A549 (cell line): ENCODE measurements around the gene NT5DC2. TPM values are rescaled to one million over a fixed set of nuclear protein-coding genes. Genes with fewer than 3 reads are reported as not detected.
A peak's percentile ranks its signal among the peaks of the same experiment; 100 is the strongest.

Experiments
- ATAC-seq, 2 experiments: fragments of 200-7000 bp in 1 of 2; fragments of >200 bp in 1 of 2; cut with Nextera tagmentation in 1 of 2; cut with Tn5 transposase in 1 of 2; 3 replicates each; pipeline versions ENCODE4 v1.8.0 to v1.9.1; 2018 to 2020; ENCODE audit warnings: mild to moderate bottlenecking in 1 of 2, moderate library complexity in 1 of 2
- CTCF ChIA-PET: fragments of 300-600 bp; sonication (Branson Sonifier 250); formaldehyde crosslinking; extraction: SDS; loops from one replicate; lab custom pipeline; 2021; ENCODE audit warnings: antibody characterized with exemption, inconsistent platforms; lab: Yijun Ruan, JAX
- POLR2A ChIA-PET: fragments of 350-600 bp; formaldehyde crosslinking; extraction: SDS; loops from one replicate; lab custom pipeline; 2021; ENCODE audit warnings: antibody characterized with exemption, inconsistent platforms; lab: Yijun Ruan, JAX
- DNase-seq, 2 experiments: peaks; one replicate each; pipeline versions ENCODE4 v3.0.0 to v3.0.0-alpha.2; 2011 to 2016; ENCODE audit warnings: low read depth in 1 of 2, low spot score in 1 of 2
- FAIRE-seq: peaks from 2 replicates; lab custom pipeline; 2011; peaks lifted over from hg19 to GRCh38; lab: Jason Lieb, UNC
- H3K27ac ChIP-seq, 2 experiments: fragments of >200 bp; sonication (Bioruptor Twin); formaldehyde crosslinking; 3 replicates each; pipeline ENCODE4 v1.5.1; 2016 to 2017
- H3K4me1 ChIP-seq: fragments of >200 bp; sonication (Bioruptor Twin); formaldehyde crosslinking; 3 replicates; pipeline ENCODE4 v1.6.1; 2016
- H3K4me2 ChIP-seq: fragments of >200 bp; sonication (Bioruptor Twin); formaldehyde crosslinking; 3 replicates; pipeline ENCODE4 v1.6.1; 2016
- H3K4me3 ChIP-seq: fragments of >200 bp; sonication (Bioruptor Twin); formaldehyde crosslinking; 3 replicates; pipeline ENCODE4 v1.5.1; 2016
- H3K9me3 ChIP-seq: fragments of >200 bp; sonication (Bioruptor Twin); formaldehyde crosslinking; 3 replicates; pipeline ENCODE4 v1.6.1; 2016
- CHD4 ChIP-seq: fragments of 200-600 bp; sonication (generic); IDR thresholded peaks from 2 replicates; pipeline ENCODE4 v1.6.1; 2016; ENCODE audit warnings: antibody characterized with exemption, mild to moderate bottlenecking, borderline replicate concordance
- EP300 ChIP-seq, 2 experiments: fragments of >200 bp; sonication (Bioruptor Twin); formaldehyde crosslinking; IDR thresholded peaks; 2 replicates in 1 of 2; 3 replicates in 1 of 2; pipeline ENCODE4 v1.6.1; 2016 to 2017
- ESRRA ChIP-seq: fragments of 150-350 bp; IDR thresholded peaks from 2 replicates; pipeline ENCODE4 v1.6.1; 2014; ENCODE audit warnings: mild to moderate bottlenecking, low read length, borderline replicate concordance
- GATA3 ChIP-seq: IDR thresholded peaks from 2 replicates; pipeline ENCODE4 v1.6.1; 2012; ENCODE audit warnings: borderline replicate concordance
- HDAC2 ChIP-seq: fragments of 200-600 bp; sonication (generic); IDR thresholded peaks from 2 replicates; pipeline ENCODE4 v1.6.1; 2016
- JUN ChIP-seq, 2 experiments: fragments of >200 bp; sonication (Bioruptor Twin); formaldehyde crosslinking; IDR thresholded peaks; 2 replicates in 1 of 2; 3 replicates in 1 of 2; pipeline ENCODE4 v1.6.1; 2016 to 2017
- KDM1A ChIP-seq: fragments of 200-600 bp; sonication (generic); IDR thresholded peaks from 2 replicates; pipeline ENCODE4 v1.6.1; 2016; ENCODE audit warnings: low read depth, mild to moderate bottlenecking
- KDM5A ChIP-seq: fragments of 200-600 bp; sonication (generic); IDR thresholded peaks from 2 replicates; pipeline ENCODE4 v1.6.1; 2016; ENCODE audit warnings: antibody characterized with exemption, mild to moderate bottlenecking
- NR3C1 ChIP-seq: fragments of >200 bp; sonication (Bioruptor Twin); formaldehyde crosslinking; IDR thresholded peaks from 3 replicates; pipeline ENCODE4 v1.6.1; 2017
- POLR2A ChIP-seq: IDR thresholded peaks from 2 replicates; pipeline ENCODE4 v1.6.1; 2012; ENCODE audit warnings: mild to moderate bottlenecking, low read length
- POLR2AphosphoS2 ChIP-seq: conservative IDR thresholded peaks from 2 replicates; pipeline ENCODE4 v1.6.1; 2012; ENCODE audit warnings: low read length, improper control_type of control experiment, inconsistent platforms
- RAD21 ChIP-seq, 2 experiments: fragments of >200 bp in 1 of 2; sonication (Bioruptor Twin) in 1 of 2; formaldehyde crosslinking in 1 of 2; IDR thresholded peaks in 1 of 2; conservative IDR thresholded peaks in 1 of 2; 2 replicates in 1 of 2; 3 replicates in 1 of 2; pipeline ENCODE4 v1.6.1; 2012 to 2018; ENCODE audit warnings: inconsistent platforms in 1 of 2
- RFX5 ChIP-seq: fragments of 450-650 bp; IDR thresholded peaks from 2 replicates; pipeline ENCODE4 v1.7.1; 2014; ENCODE audit warnings: antibody characterized with exemption, mild to moderate bottlenecking, moderate library complexity
- SMC3 ChIP-seq: fragments of >200 bp; sonication (Bioruptor Twin); formaldehyde crosslinking; IDR thresholded peaks from 3 replicates; pipeline ENCODE4 v1.6.1; 2018; ENCODE audit warnings: inconsistent platforms
- SREBF2 ChIP-seq: fragments of 450-650 bp; IDR thresholded peaks from 2 replicates; pipeline ENCODE4 v1.6.1; 2014; ENCODE audit warnings: mild to moderate bottlenecking, moderate library complexity
- ZC3H11A ChIP-seq: fragments of 450-650 bp; IDR thresholded peaks from 2 replicates; pipeline ENCODE4 v1.6.1; 2014; ENCODE audit warnings: antibody characterized with exemption, mild to moderate bottlenecking
- ZNF302 ChIP-seq: fragments of 250-450 bp; sonication (Bioruptor Pico); IDR thresholded peaks from 2 replicates; pipeline ENCODE4 v1.9.0; 2021; ENCODE audit warnings: inconsistent platforms, mild to moderate bottlenecking, moderate library complexity
- WGBS: methylation state at CpG from one replicate; pipeline ENCODE4 v1.1.6; 2017; ENCODE audit errors: missing lambda C conversion rate; 5-methylcytosine and 5-hydroxymethylcytosine counted together
- polyA plus RNA-seq, 4 experiments: library from polyadenylated mRNA; depleted of rRNA in 3 of 4; stranded (reverse); fragments of >200 nt; fragmentation: RNase III in 1 of 4; extraction: RNeasy Plus Mini Kit Qiagen cat#74134 plus additional on column Dnase treatment in 1 of 4; gene quantifications; 2 replicates in 3 of 4; 3 replicates in 1 of 4; pipeline ENCODE4 v1.2.3, GENCODE V29; 2011 to 2017
- TF ChIP-seq, protein P1 (sequence below): fragments of 450-650 bp; IDR thresholded peaks from 2 replicates; pipeline ENCODE4 v1.6.1; 2014; ENCODE audit warnings: antibody characterized with exemption
- TF ChIP-seq, protein P2 (sequence below): fragments of >200 bp; sonication (Bioruptor Twin); formaldehyde crosslinking; IDR thresholded peaks from 3 replicates; pipeline ENCODE4 v1.6.1; 2016
- TF ChIP-seq, protein P3 (sequence below): IDR thresholded peaks from 2 replicates; pipeline ENCODE4 v1.6.1; 2012
- TF ChIP-seq, protein P4 (sequence below): fragments of >200 bp; sonication (Bioruptor Twin); formaldehyde crosslinking; IDR thresholded peaks from 2 replicates; pipeline ENCODE4 v1.6.1; 2016

Gene NT5DC2
- polyA plus RNA-seq, 2 of the 4 experiments (the other 2 are of a cell fraction), result 23.2 to 81.1 TPM

DNA sequence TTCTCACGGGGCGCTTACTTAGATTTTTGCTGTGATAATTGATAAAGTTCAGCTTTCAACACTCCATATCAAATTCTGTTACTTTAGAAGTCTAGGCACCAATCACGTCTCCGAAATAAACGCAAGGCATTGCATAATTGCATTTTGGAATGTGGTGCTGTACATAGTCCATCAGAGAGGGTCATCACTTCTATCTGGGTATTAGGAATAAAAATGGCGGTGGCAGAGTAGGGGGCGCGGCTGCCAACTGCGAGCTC, 2.4 kb upstream of the NT5DC2 start:
- TF ChIP-seq, protein P1, sequence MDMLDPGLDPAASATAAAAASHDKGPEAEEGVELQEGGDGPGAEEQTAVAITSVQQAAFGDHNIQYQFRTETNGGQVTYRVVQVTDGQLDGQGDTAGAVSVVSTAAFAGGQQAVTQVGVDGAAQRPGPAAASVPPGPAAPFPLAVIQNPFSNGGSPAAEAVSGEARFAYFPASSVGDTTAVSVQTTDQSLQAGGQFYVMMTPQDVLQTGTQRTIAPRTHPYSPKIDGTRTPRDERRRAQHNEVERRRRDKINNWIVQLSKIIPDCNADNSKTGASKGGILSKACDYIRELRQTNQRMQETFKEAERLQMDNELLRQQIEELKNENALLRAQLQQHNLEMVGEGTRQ, result no peak
- 0 out of 5 replicates have a peak, but pooled peaks of 1 of the 2 experiments have one; percentile 3 for TF ChIP-seq JUN (IDR thresholded peaks at IDR 0.05)
- ChIA-PET CTCF (interaction anchor here (0.8 to 1.0 kb wide), 2 partner anchors 13 to 64 kb away, joined by 3 to 6 read pairs; no protein-coding TSS in a partner anchor), POLR2A (interaction anchor here (0.5 to 1.0 kb wide), 7 partner anchors 11 to 157 kb away, joined by 3 to 7 read pairs (median 3); no protein-coding TSS in a partner anchor)
- Histone ChIP-seq H3K9me3 (no peaks in the 10 kb centered on the region), H3K27ac (peak overlapping the region; percentile 43 to 67), H3K4me2 (peak overlapping the region; percentile 58), H3K4me3 (0 out of 3 replicates have a peak overlapping the region, but pooled peaks have one; percentile 13), H3K4me1 (peaks cover 26% of the 10 kb centered on the region)
- no peak for ATAC-seq
- 8% methylated on average over 7 of the region's 9 CpGs for WGBS
- DNase-seq, result no peak
- no peak for FAIRE-seq

DNA sequence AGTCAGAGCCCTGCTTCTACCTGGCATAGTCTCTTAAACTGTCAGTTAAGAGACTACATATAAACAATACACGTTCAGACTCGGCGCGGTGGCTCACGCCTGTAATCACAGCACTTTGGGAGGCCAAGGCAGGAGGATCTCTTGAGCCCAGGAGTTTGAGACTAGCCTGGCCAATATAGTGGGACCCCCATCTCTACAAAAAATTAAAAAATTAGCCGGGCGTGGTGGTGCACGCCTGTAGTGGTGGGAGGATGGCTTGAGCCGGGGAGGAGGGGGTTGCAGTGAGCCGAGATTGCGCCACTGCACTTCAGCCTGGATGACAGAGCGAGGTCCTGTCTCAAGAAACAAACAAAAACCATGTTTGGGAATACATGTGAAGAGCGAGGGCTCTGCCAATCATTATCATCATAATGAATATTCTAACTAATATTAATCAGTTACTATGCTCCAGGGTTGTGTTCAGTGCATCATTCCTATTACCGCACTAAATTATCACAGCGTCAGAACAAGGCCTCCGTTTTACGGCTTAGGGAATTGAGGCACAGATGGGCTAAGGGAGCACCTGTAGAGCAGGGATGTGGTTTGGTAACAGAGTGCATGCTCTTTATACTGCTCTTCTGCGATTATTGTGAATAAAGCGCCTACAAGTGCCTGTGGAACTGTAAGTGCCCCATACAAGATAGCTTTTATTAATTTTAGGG, 1.9 kb upstream of the NT5DC2 start:
- H3K4me3 ChIP-seq, result 0 out of 3 replicates have a peak overlapping the region, but pooled peaks have one; percentile 13

DNA sequence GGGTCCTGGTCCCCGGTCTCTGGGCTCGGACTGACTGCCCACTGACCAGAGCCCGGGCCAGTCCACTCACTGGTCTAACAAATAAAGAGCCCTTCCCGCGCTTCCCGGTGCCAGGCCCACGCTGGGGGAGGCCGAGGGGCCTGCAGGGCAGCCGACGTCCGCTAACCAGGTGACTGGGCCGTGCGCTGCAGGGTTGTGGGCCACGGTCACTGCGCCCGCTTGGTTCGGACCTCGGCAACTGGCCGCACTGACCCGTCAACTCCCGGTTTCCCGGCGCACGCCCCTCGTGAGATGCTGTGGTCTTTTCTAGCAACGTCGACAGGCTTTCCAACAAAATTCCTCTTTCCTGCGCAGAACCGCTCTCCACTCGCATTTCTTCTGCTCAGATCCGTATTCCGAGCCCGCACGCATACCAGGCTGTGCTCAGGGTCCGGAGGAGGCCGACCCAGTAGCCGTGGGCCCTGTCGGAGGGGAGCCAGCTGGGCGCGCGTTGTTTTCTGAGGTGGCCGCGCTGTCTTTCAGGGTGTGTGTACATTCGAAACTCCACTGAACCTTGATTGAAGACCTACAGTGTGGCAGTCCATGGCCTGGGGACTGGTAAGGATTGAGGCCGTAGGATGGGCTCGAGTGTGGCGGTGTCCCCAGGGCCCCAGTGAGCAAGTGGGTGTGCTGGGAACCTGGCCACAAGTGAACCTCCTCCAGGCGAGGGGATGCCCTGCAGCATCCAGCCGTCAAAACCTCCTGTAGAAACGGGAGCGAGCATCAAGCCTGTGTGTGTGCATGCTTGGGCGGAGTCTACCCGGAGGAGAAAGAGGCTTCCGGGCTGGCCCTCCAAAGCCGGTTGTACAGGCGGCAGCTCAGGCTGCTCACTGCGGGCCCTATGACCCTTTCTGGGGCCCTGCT, 875 bp upstream of the NT5DC2 start:
- CTCF ChIA-PET, result no interaction called here

More for the DNA sequence above, 1.9 kb upstream of the NT5DC2 start:
- no peaks in the 10 kb centered on the region for H3K9me3 ChIP-seq
- FAIRE-seq (no peak), DNase-seq (no peak)
- POLR2A ChIA-PET, result interaction anchor here (0.5 to 1.0 kb wide), 7 partner anchors 11 to 158 kb away, joined by 3 to 7 read pairs (median 3); no protein-coding TSS in a partner anchor
- WGBS, result 82% methylated on average over 19 of the region's 19 CpGs
- TF ChIP-seq NR3C1 (no peak), EP300 (IDR thresholded peaks at IDR 0.05) (no peak)
- TF ChIP-seq, all 56 proteins: peak for 0
- CTCF ChIA-PET, result interaction anchor here (0.8 to 1.0 kb wide), 2 partner anchors 13 to 63 kb away, joined by 3 to 6 read pairs; no protein-coding TSS in a partner anchor
- peak overlapping the region; percentile 58 for H3K4me2 ChIP-seq
- peaks cover 26% of the 10 kb centered on the region for H3K4me1 ChIP-seq
- peak overlapping the region; percentile 43 to 67 for H3K27ac ChIP-seq
- no peak for ATAC-seq

DNA sequence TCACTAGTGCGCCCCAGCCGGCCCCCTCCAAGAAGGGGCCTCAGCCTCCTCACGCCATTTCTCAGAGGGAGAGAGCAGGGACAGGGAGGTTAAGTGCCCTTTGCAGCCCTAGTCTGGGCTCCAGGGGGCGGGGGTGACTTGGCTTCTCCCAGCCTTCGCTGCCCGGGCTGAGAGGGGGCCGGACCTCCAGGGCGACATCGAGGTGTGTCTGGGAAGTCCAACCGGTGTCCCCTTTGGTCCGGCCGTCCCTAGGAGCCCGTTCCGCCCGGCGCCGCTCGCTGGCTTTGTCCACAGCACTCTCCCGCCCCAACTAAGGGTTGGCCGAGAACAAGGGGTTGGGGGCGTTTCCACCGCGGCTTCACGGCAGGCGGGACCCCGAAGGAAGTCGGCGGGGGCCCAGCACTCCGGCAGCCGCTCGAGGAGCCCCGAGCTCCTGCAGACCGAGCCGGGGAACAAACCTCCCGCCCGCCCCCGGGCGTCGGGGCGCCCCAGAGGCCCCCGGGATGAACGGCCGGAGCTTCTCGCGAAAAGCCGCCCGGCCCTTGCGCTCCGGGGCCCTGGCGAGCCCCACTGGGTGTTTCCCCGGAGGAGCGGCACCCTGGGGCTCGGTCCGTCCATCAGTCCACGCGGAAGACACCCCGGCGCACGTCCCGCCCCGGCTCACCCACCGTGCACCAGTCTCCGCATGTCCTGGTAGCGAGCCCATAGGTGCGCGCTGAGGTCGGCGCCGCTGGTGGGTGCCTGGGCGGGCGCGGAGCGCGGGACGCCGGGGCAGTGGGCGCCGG, 627 bp downstream of the NT5DC2 start:
- H3K4me3 ChIP-seq, result peak overlapping the region; percentile 87
- no peak for TF ChIP-seq KDM1A
- TF ChIP-seq, protein P2, sequence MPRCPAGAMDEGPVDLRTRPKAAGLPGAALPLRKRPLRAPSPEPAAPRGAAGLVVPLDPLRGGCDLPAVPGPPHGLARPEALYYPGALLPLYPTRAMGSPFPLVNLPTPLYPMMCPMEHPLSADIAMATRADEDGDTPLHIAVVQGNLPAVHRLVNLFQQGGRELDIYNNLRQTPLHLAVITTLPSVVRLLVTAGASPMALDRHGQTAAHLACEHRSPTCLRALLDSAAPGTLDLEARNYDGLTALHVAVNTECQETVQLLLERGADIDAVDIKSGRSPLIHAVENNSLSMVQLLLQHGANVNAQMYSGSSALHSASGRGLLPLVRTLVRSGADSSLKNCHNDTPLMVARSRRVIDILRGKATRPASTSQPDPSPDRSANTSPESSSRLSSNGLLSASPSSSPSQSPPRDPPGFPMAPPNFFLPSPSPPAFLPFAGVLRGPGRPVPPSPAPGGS, result no peak
- TF ChIP-seq ZNF302 (CRISPR knock-in tag), result no peak
- TF ChIP-seq, protein P3, sequence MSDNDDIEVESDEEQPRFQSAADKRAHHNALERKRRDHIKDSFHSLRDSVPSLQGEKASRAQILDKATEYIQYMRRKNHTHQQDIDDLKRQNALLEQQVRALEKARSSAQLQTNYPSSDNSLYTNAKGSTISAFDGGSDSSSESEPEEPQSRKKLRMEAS, result 0 out of 2 replicates have a peak, but pooled peaks have one; percentile 14
- TF ChIP-seq, protein P1, result no peak
- no peak for TF ChIP-seq ZC3H11A
- no peak for TF ChIP-seq SMC3
- TF ChIP-seq RFX5, result no peak
- peak overlapping the region; percentile 94 for H3K27ac ChIP-seq
- H3K4me2 ChIP-seq, result peak overlapping the region; percentile 91
- no peaks in the 10 kb centered on the region for H3K9me3 ChIP-seq
- peaks cover 23% of the 10 kb centered on the region for H3K4me1 ChIP-seq
- ChIA-PET POLR2A (no interaction called here), CTCF (interaction anchor here (1.0 kb wide), 1 partner anchor 61 kb away, joined by 4 read pairs; no protein-coding TSS in a partner anchor)
- peak in 1 of 2 experiments; percentile 33 for DNase-seq
- WGBS, result 3% methylated on average over 8 of the region's 78 CpGs
- peak in 1 of 2 experiments; percentile 3; a peak in 1 of 6 replicates for ATAC-seq
- FAIRE-seq, result no peak

More for the DNA sequence above, 875 bp upstream of the NT5DC2 start:
- no peak for TF ChIP-seq GATA3
- no peak for TF ChIP-seq POLR2A
- TF ChIP-seq NR3C1, result no peak
- TF ChIP-seq KDM5A, result no peak
- no peak for TF ChIP-seq SREBF2
- TF ChIP-seq, protein P4, sequence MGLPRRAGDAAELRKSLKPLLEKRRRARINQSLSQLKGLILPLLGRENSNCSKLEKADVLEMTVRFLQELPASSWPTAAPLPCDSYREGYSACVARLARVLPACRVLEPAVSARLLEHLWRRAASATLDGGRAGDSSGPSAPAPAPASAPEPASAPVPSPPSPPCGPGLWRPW, result no peak
- TF ChIP-seq ESRRA, result no peak
- TF ChIP-seq RAD21 (conservative IDR thresholded peaks at IDR 0.05 in 1 of 2, IDR thresholded peaks at IDR 0.05 in 1 of 2), result no peak
- TF ChIP-seq RFX5, result no peak
- no peak for TF ChIP-seq CHD4
- TF ChIP-seq, protein P2, result no peak
- no peak for TF ChIP-seq POLR2AphosphoS2
- TF ChIP-seq HDAC2, result no peak
- FAIRE-seq, result no peak
- Histone ChIP-seq H3K4me2 (peak overlapping the region; percentile 91), H3K4me3 (peak overlapping the region; percentile 87), H3K27ac (peak overlapping the region; percentile 94), H3K9me3 (no peaks in the 10 kb centered on the region), H3K4me1 (peaks cover 26% of the 10 kb centered on the region)
- POLR2A ChIA-PET, result no interaction called here
- peak in 1 of 2 experiments; percentile 4; a peak in 1 of 6 replicates for ATAC-seq
- WGBS, result 91% methylated on average over 39 of the region's 57 CpGs
- no peak for DNase-seq
